Measurements from ENCODE around the gene LCP1.

LCP1 gene

DNA sequence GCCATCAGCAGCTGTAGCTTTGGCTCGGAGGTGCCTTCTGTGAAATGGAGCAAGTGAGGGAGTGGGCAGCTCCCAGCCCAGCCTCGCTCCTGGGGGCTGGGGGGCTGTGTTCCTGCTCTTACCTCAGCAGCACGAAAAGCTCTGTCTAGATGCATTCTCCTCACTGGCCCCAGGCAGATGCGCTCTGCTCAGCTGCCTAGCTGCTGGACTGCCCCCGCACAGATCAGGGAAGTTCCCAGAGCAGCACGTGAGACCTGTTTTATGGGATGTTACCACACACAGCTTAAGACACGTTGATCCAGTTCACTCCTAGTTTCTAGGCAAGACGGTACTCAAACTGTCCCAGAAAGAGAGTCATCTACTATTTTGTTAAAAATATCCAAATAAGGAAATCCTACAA, 13.6 kb downstream of the LCP1 start:
- no peak for TF ChIP-seq EZH2 (IDR thresholded peaks at IDR 0.05; ENCODE audit: borderline replicate concordance, low read depth, low read length, severe bottlenecking)
- TF ChIP-seq, protein P1, sequence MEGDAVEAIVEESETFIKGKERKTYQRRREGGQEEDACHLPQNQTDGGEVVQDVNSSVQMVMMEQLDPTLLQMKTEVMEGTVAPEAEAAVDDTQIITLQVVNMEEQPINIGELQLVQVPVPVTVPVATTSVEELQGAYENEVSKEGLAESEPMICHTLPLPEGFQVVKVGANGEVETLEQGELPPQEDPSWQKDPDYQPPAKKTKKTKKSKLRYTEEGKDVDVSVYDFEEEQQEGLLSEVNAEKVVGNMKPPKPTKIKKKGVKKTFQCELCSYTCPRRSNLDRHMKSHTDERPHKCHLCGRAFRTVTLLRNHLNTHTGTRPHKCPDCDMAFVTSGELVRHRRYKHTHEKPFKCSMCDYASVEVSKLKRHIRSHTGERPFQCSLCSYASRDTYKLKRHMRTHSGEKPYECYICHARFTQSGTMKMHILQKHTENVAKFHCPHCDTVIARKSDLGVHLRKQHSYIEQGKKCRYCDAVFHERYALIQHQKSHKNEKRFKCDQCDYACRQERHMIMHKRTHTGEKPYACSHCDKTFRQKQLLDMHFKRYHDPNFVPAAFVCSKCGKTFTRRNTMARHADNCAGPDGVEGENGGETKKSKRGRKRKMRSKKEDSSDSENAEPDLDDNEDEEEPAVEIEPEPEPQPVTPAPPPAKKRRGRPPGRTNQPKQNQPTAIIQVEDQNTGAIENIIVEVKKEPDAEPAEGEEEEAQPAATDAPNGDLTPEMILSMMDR (IDR thresholded peaks at IDR 0.05; ENCODE audit: borderline replicate concordance, extremely low read depth, low read length, poor library complexity, severe bottlenecking): no peak
- no peak overlapping the region for H3K9ac ChIP-seq (ENCODE audit: low read depth, low read length)
- H2AFZ ChIP-seq (ENCODE audit: low read depth, low read length): no peak overlapping the region
- no peak overlapping the region for H3K4me3 ChIP-seq (ENCODE audit: low read depth in 1 of 2, low read length in 2 of 2)
- peaks cover 78% of the 10 kb centered on the region for H3K36me3 ChIP-seq (ENCODE audit: insufficient read depth, low read length)
- peaks cover 68% of the 10 kb centered on the region for H3K4me1 ChIP-seq (ENCODE audit: insufficient read depth, low read length)
- DNase-seq: no peak
- H3K79me2 ChIP-seq (ENCODE audit: insufficient read depth, low read length): peaks cover 100% of the 10 kb centered on the region
- peaks cover 3% of the 10 kb centered on the region for H3K9me3 ChIP-seq (ENCODE audit: insufficient read depth, low read length, severe bottlenecking)
- ATAC-seq (ENCODE audit: insufficient read depth, low read depth): no peak
- peak overlapping the region; percentile 25 for H3K27ac ChIP-seq (ENCODE audit: low read length)
- H3K4me2 ChIP-seq (ENCODE audit: insufficient read depth, low read length): peak overlapping the region; percentile 29; the same call in 1 of the 2 replicates
- H4K20me1 ChIP-seq (ENCODE audit: insufficient read depth, low read length): peaks cover 86% of the 10 kb centered on the region
- no peaks in the 10 kb centered on the region for H3K27me3 ChIP-seq (ENCODE audit: insufficient read depth, low read length, poor library complexity)

- Histone ChIP-seq H3K4me1 (ENCODE audit: insufficient read depth, low read length) (peaks cover 55% of the 10 kb centered on the region), H3K79me2 (ENCODE audit: insufficient read depth, low read length) (peaks cover 97% of the 10 kb centered on the region), H3K9me3 (ENCODE audit: insufficient read depth, low read length, severe bottlenecking) (peaks cover 3% of the 10 kb centered on the region), H2AFZ (ENCODE audit: low read depth, low read length) (no peak overlapping the region), H3K4me3 (ENCODE audit: low read depth in 1 of 2, low read length in 2 of 2) (no peak overlapping the region), H3K4me2 (ENCODE audit: insufficient read depth, low read length) (no peak overlapping the region), H3K9ac (ENCODE audit: low read depth, low read length) (no peak overlapping the region), H4K20me1 (ENCODE audit: insufficient read depth, low read length) (peaks cover 76% of the 10 kb centered on the region), H3K27ac (ENCODE audit: low read length) (peak overlapping the region; percentile 37), H3K27me3 (ENCODE audit: insufficient read depth, low read length, poor library complexity) (no peaks in the 10 kb centered on the region), H3K36me3 (ENCODE audit: insufficient read depth, low read length) (peaks cover 69% of the 10 kb centered on the region)
- no peak for ATAC-seq (ENCODE audit: insufficient read depth, low read depth)
- no peak for DNase-seq
- TF ChIP-seq, protein P1 (IDR thresholded peaks at IDR 0.05; ENCODE audit: borderline replicate concordance, extremely low read depth, low read length, poor library complexity, severe bottlenecking): no peak
- no peak for TF ChIP-seq EZH2 (IDR thresholded peaks at IDR 0.05; ENCODE audit: borderline replicate concordance, low read depth, low read length, severe bottlenecking)
Measured at GRCh38 chr13:46166947-46167610, 14.9 kb downstream of the LCP1 start.

DNA sequence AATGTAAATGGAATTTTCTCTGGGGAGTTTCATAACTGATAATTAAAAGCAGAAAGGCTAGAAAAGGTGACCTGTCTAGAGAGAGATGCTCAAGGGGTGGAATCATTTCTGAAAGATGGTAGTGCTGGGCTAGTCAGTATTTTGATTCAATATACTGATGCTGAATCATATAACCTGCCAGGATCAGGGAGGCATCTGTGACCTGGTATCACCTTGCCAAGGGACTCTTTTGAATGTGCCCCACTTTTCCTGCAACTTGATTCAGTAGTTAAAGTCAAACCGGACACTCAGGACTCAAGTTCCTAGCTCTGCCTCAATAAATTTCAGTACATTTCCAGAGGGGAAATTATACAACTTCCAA, 15.8 kb downstream of the LCP1 start:
- Histone ChIP-seq H3K79me2 (ENCODE audit: insufficient read depth, low read length) (peaks cover 97% of the 10 kb centered on the region), H4K20me1 (ENCODE audit: insufficient read depth, low read length) (peaks cover 71% of the 10 kb centered on the region), H3K9ac (ENCODE audit: low read depth, low read length) (no peak overlapping the region)

More for the DNA sequence above, 15.8 kb downstream of the LCP1 start:
- DNase-seq (no peak), ATAC-seq (ENCODE audit: insufficient read depth, low read depth) (no peak)
- Histone ChIP-seq H3K27me3 (ENCODE audit: insufficient read depth, low read length, poor library complexity) (no peaks in the 10 kb centered on the region), H2AFZ (ENCODE audit: low read depth, low read length) (no peak overlapping the region), H3K36me3 (ENCODE audit: insufficient read depth, low read length) (peaks cover 61% of the 10 kb centered on the region), H3K4me1 (ENCODE audit: insufficient read depth, low read length) (peaks cover 55% of the 10 kb centered on the region), H3K9me3 (ENCODE audit: insufficient read depth, low read length, severe bottlenecking) (peaks cover 3% of the 10 kb centered on the region), H3K4me3 (ENCODE audit: low read depth in 1 of 2, low read length in 2 of 2) (no peak overlapping the region), H3K27ac (ENCODE audit: low read length) (no peak overlapping the region), H3K4me2 (ENCODE audit: insufficient read depth, low read length) (no peak overlapping the region)
- TF ChIP-seq EZH2 (IDR thresholded peaks at IDR 0.05; ENCODE audit: borderline replicate concordance, low read depth, low read length, severe bottlenecking): no peak
- TF ChIP-seq, protein P1 (IDR thresholded peaks at IDR 0.05; ENCODE audit: borderline replicate concordance, extremely low read depth, low read length, poor library complexity, severe bottlenecking): no peak

Data from DND-41 (cell line).